NCI-H2227 (cell line): ENCODE data around the gene HOXA10.

Experiments
- DNase-seq: peaks from one replicate; lab custom pipeline; 2025; ENCODE audit not compliant: unreplicated experiment; lab: John Stamatoyannopoulos, UW

Gene HOXA10

DNA sequence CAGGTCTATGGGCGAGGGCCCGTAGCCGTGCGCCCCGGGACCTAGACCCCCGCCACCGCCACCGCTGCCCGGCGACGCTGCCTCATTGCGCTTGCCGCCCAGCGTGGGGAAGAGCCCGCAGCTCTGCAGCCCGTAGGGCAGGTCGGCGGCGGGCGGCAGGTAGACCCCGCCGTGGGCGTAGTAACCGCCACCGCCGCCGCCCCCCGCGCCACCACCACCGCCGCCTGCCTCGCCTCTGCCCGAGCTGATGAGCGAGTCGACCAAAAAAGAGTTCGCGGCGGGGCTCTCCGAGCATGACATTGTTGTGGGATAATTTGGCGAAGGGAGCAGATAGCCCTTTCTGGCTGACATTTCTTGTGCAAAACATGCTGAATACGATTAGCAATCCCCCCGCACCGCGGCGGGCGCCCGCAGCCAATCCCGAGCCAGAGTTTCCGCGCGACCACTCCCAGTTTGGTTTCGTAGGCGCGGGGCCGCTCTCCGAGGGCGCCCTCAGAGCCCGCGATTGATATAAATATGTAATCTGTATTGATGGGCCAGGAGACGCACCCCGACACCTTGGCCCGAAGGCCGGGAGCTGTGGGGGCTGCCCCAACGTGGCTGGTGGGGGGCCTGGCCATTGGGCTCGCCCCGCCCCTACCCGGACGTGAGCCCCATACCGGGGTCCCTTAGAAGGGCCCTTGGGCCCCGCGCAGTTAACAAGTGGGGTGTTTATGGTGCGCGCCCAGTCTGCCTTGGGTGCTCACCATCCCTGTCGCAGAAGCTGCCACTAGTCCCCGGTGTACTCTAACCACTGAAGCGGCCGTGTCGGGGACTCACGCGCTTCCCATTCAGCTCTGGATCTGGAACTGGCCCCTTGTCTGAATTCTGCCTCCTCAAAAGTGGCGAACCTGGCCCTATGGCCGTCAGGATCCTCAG is at the start of gene HOXA10:
TSS of gene HOXA10 (minus strand) at position 365 of the 918 bp plus-strand sequence. CDS start at position 351, 14 bp downstream.
- DNase-seq, result no peak

DNA sequence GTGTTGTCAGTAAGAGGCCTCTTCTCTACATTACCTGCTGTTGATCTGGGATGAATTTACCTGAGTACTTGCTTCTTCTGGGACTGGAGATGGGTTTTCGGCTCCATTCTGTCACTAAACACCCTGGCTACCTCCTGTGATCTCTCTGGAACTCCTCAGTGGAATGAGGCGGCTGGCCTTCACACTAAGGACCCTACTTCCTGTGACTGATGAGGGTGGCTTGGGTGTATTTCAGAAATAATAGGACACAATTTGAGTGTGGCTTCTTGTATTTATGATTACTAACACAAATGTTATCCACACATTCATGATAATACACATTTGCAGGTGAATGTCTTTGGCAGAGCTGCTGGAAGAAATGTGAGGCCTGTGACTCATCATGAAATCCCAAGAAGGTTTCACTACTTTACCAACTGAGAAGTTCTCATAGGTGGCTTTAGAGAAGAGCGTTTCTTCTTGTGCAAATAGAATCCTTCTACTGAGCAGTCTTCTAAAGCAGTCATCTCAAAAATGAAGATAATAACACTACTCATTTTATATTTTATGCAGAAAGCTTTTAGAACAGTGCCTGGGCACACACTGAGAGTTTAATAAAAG is 47.2 kb upstream of the HOXA10 start:
- no peak for DNase-seq

- DNase-seq, result no peak
Measured at GRCh38 chr7:27220440-27220955, 46.4 kb upstream of the HOXA10 start.

GRCh38 chr7:27219821-27220220 is 45.7 kb upstream of the HOXA10 start:
- no peak for DNase-seq

DNA sequence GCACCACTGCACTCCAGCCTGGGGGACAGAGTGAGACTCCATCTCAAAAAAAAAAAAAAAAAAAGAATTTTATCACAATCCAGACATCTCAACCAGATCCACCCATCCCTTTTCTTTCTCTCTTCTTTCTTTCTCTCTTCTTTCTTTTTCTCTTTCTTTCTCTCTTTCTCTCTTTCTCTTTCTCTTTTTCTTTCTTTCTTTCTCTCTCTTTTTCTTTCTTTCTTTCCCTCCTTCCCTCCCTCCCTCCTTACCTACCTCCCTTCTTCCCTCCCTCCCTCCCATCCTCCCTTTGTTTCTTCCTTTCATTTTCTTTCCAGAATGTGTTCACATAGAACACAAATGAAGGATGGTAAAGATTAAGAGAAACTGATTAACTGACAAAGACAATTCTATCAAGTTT is 43.8 kb upstream of the HOXA10 start:
- DNase-seq, result no peak

- DNase-seq, result no peak
Measured at GRCh38 chr7:27215356-27215755, 41.2 kb upstream of the HOXA10 start.

- DNase-seq, result no peak
Measured at GRCh38 chr7:27214239-27214950, 40.3 kb upstream of the HOXA10 start.

GRCh38 chr7:27213433-27214238 is 39.5 kb upstream of the HOXA10 start:
- DNase-seq, result no peak

- DNase-seq, result peak; percentile 14
Measured at GRCh38 chr7:27212497-27213432, 38.6 kb upstream of the HOXA10 start.

- no peak for DNase-seq
Measured at GRCh38 chr7:27211764-27212204, 37.7 kb upstream of the HOXA10 start.

GRCh38 chr7:27211084-27211446 is 36.9 kb upstream of the HOXA10 start:
- DNase-seq, result no peak

GRCh38 chr7:27210441-27211083 is 36.4 kb upstream of the HOXA10 start:
- DNase-seq, result peak; percentile 34

DNA sequence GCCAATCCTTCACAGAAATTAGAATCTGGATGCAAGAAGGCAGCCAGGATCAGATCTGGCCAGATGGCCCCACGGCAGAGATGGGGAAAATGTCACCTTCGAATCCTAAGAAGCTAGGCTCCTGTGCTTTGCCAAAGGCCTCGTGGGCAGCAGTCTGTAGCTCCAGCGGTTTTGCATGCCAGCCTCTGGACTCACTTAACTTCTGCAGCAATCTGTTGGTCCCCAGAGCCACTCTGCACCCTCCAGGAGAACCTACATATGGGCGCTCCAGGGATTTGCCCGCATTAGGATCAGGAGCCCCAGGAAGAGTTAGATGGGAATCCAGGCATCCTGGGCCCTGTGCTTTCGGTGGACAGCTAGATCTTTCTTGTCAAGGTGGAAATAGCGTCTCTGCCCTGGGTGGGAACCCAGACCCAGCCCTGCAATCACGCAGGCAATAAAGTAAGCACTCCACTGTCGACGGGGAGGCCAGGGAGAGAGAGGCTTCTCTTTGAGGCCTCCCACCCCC is 35.9 kb upstream of the HOXA10 start:
- DNase-seq, result no peak

DNA sequence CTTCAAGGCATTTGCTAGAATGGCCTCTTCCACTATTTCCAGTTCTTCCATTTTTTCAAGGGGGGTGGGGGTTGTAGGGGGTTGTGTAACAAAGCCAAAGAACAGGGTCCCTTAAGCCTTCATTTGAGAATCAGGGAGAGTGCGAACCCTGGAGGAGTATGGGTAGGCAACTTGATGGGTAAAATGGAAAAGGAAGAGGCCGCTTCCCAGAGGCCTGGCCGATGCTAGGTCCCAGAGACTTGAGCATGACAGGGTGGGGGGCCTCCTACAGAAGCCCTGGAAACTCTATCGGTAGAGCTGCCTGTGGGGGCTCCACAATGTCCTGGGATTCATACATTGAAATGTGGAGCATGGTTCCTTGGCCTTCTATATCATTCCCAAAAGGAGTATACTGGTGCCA is 34.9 kb upstream of the HOXA10 start:
- no peak for DNase-seq

DNA sequence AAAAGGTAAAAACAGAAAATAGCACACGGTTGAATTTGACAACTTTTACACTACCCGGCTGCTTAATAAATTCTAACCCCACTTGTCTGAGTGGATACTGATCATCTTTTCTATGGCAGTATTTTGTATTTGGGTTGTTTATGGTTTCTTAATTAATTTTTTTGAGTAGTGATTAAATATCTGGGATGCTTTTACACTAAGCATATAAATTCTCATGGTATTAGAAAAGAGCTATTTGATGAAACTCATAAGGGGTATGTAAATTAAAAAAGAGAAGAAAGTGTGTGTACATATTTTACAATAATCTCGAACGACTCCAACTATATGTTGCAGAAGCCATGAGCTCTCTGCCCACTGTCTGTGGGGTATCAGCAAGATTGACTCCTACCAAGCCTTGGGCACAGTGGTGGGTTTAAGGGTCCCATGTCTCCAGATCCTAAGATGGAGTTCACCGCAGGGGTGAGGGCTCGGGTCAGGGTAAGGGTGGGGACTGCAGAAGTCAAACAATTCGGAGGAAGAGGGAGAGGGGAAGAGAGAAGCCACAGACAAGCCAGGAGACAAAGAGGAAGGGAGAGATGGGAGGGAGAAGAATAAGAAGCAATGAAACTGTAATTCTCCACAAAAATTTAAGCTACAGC is 33.3 kb upstream of the HOXA10 start:
- DNase-seq, result no peak

- DNase-seq, result no peak
Measured at GRCh38 chr7:27205325-27206280, 31.5 kb upstream of the HOXA10 start.

DNA sequence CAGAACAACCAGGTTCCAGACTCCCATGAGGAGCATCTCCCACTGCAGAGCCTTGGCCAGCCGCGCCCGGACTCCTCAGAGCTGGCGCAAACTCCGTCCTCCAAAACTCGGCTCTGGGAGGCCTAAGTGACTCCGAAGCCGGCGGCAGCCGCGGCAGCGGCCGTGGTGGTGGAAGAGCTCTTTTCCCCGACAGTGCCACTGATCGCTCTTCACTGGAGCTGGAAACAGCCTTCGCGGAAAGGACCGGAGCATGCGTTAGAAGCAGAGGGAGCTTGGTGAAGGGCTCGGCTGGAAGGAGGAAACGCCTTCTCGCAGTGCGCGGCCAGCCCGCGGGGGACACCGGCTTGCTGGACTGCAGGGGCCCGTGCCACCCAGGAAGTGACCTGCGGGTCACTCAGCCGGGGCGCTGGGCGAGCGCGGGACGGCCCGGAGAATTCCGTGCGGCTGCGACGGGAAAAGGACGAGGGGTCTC is 30.8 kb upstream of the HOXA10 start:
- no peak for DNase-seq
